AG09309 (cell line): ENCODE measurements around the gene ATRIP.

Experiments
- DNase-seq: peaks from one replicate; pipeline ENCODE4 v3.0.0-alpha.2; 2010; ENCODE audit warnings: low read depth
- H3K4me3 ChIP-seq: 2 replicates; pipeline ENCODE4 v1.5.1; 2011; ENCODE audit warnings: mild to moderate bottlenecking, low read depth, low read length, moderate library complexity; ENCODE audit not compliant: control insufficient read depth
- CTCF ChIP-seq: IDR thresholded peaks from 2 replicates; pipeline ENCODE4 v1.5.1; 2011; ENCODE audit warnings: mild to moderate bottlenecking, low read depth, low read length, inconsistent platforms; ENCODE audit not compliant: insufficient read depth, control insufficient read depth; ENCODE audit errors: missing control alignments

Gene ATRIP

GRCh38 chr3:48402281-48402732 lies 44.2 kb upstream of the ATRIP start:
- no peak overlapping the region for H3K4me3 ChIP-seq
- no peak for TF ChIP-seq CTCF
- peak; percentile 67 for DNase-seq

DNA sequence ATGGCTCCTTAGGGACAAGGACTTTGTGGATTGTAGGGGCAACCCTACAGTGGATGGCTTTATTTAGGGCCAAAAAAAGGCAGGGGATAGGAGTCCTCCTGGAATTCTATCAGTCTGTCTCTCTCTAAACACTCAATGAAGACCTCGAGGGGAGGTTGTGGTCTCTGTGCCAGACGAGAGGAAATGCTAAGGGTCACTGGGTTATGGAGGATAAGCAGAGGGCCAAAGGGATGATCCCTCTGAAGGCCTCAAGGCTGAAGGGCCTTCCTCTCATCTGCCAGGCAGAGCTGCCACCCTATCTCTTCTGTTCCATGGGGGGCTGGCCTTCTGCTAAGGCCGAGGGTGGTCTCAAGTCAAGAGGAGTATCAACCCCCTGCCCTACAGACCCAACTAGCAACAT lies 43.6 kb upstream of the ATRIP start:
- TF ChIP-seq CTCF = no peak
- DNase-seq = no peak
- no peak overlapping the region for H3K4me3 ChIP-seq

DNA sequence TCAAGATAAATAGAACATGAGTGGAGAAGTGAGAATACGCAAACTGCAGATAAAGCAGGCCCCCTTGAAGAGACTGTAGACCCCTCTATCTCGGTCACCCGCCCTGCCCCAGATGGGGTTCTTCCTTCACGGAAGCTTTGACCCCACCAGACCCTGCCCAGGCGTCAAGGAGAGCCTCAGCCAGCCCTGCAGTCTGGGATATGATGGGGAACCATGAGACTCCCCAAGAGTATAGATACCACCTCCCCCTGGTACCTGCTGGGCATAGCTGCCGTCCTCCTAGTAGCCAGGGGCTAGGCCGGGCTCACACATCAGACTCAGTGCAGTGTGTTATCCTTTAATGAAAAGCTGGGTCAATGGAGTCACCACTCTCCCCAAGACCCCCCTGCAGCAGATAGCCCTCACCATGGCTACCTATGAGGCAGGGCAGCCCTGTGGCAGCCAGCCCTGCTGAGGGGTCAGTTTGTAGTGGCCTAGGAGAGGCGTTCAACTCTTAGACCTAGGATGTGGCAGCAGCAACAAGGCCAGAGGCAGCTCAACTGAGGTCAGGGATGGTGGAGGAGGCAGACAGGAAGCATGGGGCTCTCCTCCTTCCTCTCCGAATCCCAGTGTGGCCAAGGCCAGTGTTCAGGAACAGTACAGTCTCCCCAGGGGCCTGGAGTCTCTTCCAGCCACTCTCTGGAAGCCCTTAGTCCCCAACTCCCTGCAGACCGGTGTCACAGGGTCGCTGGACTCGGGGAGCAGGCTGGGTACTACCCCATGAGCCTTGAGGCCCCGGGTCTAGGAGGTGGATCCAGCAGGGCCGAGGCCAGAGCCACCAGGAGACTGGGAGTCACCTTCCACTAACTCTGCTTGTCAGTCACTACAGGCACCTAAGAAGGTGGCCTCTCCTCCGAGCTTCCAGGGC lies 42.8 kb upstream of the ATRIP start:
- DNase-seq = no peak
- no peak for TF ChIP-seq CTCF
- H3K4me3 ChIP-seq = no peak overlapping the region

- no peak overlapping the region for H3K4me3 ChIP-seq
- no peak for TF ChIP-seq CTCF
- DNase-seq = no peak
Observed at GRCh38 chr3:48404440-48405342, 41.8 kb upstream of the ATRIP start.

DNA sequence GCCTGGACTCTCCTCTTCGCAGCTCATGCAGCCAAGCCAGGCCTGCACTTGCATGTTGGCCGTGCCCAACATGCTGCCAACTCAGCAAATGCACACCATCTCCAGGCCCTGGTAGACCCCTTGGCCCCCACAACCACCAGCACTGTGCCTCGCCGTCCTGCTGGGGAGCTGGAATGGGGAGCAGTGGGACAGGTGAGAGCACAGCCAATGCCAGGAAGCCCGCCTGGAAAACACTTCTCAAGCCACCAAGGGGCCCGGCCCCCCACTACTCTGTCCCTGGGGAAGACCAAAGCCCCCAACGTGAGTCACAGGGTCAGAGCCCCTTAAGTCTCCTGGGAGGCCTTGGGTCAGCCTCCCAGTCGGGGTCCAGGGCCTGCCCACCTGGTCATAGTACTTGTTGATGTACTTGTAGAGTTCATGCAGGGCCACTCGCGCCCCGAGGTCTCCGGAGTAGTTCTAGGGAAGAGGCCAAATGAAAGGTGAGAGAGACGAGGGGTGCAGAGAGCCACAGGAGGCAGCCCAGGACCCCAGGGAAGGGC lies 41.1 kb upstream of the ATRIP start:
- no peak overlapping the region for H3K4me3 ChIP-seq
- TF ChIP-seq CTCF = no peak
- no peak for DNase-seq

- TF ChIP-seq CTCF = no peak
- H3K4me3 ChIP-seq = no peak overlapping the region
- DNase-seq = no peak
Observed at GRCh38 chr3:48405971-48406370, 40.6 kb upstream of the ATRIP start.
